Measurements from ENCODE around the gene PARD6B.
"Not testable (repeated sequence)": the region's sequence is repeated elsewhere in the genome, so short reads cannot be mapped to it uniquely, and the experiment has no call there.

The PARD6B gene

DNA sequence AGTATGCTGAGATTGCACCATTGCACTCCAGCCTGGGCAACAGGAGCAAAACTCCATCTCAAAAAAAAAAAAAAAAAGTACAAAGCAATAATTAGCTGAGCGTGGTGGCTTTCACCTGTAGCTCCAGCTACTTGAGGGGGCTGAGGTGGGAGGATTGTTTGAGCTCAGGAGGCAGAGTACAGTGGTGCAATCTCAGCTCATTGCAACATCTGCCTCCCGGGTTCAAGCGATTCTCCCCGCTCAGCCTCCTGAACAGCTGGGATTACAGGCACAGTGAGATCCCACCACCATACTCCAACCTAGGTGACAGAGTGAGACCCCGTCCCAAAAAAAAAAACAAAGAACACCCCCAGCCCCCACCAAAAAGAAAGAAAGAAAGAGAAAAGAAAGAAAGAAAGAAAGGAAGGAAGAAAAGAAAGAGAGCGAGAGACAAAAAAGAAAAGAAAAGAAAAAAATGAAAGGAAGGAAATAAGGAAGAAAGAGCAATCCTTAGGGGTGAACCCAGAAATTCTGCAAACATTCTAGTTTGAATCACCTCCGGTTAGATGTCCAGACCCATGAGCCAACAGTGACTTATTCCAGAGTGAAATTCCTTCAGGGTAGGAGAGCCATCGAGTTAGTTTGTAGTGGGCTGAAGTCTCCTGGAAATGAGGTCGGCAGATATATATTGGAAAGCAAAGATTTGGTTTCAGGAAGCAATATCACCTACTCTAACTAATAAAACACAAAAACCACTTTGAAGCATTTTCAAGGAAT is 36.8 kb upstream of the PARD6B start:
- no peak overlapping the region for H3K4me3 ChIP-seq (ENCODE audit: low read depth, low read length)
- no peak for DNase-seq (ENCODE audit: low read depth)
- TF ChIP-seq, protein P1, sequence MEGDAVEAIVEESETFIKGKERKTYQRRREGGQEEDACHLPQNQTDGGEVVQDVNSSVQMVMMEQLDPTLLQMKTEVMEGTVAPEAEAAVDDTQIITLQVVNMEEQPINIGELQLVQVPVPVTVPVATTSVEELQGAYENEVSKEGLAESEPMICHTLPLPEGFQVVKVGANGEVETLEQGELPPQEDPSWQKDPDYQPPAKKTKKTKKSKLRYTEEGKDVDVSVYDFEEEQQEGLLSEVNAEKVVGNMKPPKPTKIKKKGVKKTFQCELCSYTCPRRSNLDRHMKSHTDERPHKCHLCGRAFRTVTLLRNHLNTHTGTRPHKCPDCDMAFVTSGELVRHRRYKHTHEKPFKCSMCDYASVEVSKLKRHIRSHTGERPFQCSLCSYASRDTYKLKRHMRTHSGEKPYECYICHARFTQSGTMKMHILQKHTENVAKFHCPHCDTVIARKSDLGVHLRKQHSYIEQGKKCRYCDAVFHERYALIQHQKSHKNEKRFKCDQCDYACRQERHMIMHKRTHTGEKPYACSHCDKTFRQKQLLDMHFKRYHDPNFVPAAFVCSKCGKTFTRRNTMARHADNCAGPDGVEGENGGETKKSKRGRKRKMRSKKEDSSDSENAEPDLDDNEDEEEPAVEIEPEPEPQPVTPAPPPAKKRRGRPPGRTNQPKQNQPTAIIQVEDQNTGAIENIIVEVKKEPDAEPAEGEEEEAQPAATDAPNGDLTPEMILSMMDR (IDR thresholded peaks at IDR 0.05; ENCODE audit: insufficient read depth, low read depth, low read length, missing control alignments) = no peak

DNA sequence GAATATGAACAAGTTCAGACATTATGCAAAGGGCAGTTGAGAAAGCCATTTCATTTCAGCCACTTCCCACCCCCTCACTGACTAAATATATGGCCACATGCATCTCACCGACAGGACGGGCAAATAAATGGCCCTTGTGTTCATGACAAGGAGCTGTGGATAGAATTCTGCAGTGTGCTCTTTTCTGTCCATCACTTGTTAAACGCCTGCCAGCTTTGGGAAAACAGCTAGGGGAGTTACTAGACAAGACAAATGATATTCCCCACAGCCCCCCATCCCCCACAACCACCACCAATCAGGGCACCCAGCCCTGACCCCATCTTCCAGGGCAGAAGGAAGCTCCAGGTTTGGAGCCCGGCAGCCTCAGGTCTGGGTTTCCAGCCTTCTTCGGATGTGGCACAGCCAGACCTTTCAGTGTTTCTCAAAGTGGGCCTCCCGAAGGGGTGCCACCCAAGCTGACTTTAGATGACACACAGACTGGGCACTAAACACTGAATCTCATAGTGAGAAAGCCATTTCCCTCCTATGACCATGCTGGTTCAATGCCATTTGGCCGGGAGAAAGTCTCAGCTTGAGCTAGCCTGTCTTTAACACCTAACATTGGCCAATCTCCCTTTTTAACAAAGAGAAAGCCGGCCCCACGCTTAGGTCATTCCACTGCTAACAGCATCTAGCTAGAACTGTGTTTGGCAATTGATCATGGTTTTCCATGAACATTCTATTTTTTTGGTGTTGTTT is 36.1 kb upstream of the PARD6B start:
- H3K4me3 ChIP-seq (ENCODE audit: low read depth, low read length) = no peak overlapping the region
- TF ChIP-seq, protein P1 (IDR thresholded peaks at IDR 0.05; ENCODE audit: insufficient read depth, low read depth, low read length, missing control alignments) = no peak
- no peak for DNase-seq (ENCODE audit: low read depth)

DNA sequence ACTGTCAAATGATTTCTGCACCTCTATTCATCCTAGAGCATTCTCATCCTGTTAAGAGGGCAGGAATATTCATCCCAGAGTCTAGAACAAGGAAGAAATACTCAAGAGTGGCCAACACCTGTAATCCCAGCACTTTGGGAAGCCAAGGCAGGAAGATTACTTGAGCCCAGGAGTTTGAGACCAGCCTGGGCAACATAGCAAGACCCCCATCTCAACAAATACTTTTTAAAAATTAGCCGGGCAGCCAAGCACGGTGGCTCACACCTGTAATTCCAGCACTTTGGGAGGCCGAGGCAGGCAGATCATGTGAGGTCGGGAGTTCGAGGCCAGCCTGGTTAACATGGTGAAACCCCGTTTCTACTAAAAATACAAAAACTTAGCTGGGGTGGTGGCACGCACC is 33.1 kb upstream of the PARD6B start:
- DNase-seq (ENCODE audit: low read depth); H3K4me3 ChIP-seq (ENCODE audit: low read depth, low read length): not testable (repeated sequence)

DNA sequence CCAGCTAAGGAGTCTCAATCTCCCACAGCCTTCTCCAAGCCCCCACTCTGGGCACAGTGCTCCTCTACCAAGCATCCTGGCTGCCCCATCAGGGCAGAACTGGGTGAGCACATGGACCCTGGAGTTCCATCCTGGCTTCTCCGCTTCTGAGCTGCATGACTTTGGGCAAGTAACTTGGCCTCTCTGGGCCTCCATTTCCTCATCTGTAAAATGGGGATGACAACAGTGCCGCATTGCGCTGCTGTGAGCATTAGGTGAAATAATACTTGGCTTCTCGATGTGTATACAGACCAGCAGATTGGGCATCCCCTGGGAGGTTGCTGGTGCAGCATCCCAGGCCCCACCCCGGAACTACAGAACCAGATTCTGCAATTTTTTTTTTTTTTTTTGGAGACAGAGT is 31.7 kb upstream of the PARD6B start:
- no peak for DNase-seq (ENCODE audit: low read depth)
- TF ChIP-seq, protein P1 (IDR thresholded peaks at IDR 0.05; ENCODE audit: insufficient read depth, low read depth, low read length, missing control alignments) = no peak
- H3K4me3 ChIP-seq (ENCODE audit: low read depth, low read length) = no peak overlapping the region

DNA sequence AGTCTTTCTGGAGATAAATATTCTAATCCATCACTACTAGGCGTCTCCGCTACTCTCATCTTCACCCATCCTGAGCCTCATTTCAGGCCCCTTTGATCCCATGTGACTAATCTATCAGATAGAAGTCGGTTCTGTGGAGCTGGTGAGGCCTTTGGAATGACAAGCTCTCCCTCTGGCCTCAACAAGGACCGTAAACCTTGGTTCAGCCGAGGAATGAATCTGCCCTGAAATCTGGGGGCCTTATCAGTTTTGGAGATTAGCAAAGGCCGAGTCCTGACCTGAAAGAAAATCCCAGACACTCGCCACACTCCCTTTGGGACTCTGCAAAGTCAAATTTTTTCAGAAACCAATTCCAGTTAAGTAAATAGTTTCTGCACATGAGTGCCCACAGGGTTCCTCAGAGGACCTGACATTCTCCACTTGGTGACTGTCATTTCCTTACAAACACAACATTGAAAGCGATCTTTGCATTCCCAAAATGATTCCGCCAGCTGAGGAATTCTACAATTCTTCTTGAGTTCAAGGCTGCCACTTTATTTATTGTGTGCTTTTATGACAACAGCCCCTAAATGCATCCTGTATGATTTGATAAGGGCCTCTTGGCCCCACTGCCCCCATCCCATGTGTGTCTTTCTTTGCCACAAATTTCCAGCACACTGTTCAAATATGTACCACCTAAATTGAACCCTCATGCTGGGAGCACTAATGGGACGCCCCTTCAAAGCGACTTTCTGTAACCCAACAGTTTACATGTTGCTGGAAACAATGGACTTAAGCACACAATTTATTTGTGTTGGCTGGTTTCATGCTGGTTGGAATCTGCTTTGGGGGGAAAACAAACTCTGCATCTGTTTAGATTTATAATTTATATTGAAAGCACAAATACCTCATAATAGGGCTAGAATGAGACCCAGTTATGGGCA is 30.1 kb upstream of the PARD6B start:
- H3K4me3 ChIP-seq (ENCODE audit: low read depth, low read length) = no peak overlapping the region
- no peak for DNase-seq (ENCODE audit: low read depth)
- TF ChIP-seq, protein P1 (IDR thresholded peaks at IDR 0.05; ENCODE audit: insufficient read depth, low read depth, low read length, missing control alignments) = no peak

DNA sequence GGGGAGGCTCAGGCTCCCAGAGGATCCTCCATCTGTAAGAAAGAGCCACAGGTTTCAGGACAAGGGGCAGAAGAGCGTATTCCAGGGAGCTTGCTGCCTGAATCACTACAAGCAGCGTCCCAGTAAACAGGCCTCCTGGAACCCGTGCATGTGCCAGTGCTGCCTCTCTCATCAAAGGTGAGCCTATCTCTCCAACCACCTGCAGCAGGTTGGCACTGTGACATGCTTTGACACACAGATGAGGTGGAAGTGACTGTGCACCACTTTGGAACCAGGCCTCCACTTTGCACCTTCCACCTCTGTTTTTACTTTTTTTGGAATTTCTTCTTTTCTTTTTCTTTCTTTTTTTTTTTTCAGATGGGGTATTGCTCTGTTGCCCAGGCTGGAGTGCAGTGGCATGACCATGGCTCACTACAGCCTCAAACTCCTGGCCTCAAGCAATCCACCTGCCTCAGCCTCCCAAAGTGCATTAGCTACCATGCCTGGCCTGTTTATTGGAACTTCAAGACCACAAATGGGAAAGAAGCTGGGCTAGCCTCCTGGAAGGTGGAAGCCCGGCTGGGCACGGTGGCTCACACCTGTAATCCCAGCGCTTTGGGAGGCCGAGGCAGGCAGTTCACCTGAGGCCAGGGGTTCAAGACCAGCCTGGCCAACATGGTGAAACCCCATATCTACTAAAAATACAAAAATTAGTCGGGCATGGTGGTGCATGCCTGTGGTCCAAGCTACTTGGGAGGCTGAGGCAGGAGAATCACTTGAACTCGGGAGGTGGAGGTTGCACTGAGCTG is 27.5 kb upstream of the PARD6B start:
- DNase-seq (ENCODE audit: low read depth); H3K4me3 ChIP-seq (ENCODE audit: low read depth, low read length): not testable (repeated sequence)

DNA sequence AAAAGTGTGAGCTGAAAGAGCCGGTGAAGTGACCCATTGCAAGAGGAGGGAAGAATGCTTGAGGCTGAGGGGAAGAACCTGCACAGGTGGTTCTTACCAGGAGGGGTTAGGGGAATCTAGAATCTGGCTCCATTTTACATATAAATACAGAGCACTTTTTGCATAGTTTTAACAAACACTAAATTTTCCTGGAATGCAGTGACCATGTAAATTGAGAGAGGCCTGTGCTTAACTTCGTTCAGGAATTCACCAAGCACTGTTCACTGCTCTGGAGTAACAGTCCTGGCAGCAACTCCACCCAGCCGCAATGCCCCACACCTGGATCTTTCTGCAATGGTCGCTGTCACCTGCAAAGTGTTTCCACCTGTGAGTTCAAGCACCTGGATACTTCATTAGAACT is 26.9 kb upstream of the PARD6B start:
- DNase-seq (ENCODE audit: low read depth) = no peak
- TF ChIP-seq, protein P1 (IDR thresholded peaks at IDR 0.05; ENCODE audit: insufficient read depth, low read depth, low read length, missing control alignments) = no peak

More for the DNA sequence above, 26.9 kb upstream of the PARD6B start:
- no peak overlapping the region for H3K4me3 ChIP-seq (ENCODE audit: low read depth, low read length)
